HepG2 (cell line): ENCODE results near the gene ONECUT2. TPM values are rescaled to one million over a fixed set of nuclear protein-coding genes. Genes with fewer than 3 reads are reported as not detected.
A peak's percentile ranks its signal among the peaks of the same experiment; 100 is the strongest.

Experiments used
- GATAD2A ChIP-seq: IDR thresholded peaks from 2 replicates; pipeline ENCODE4 v1.6.1; 2016
- HDAC1 ChIP-seq: sonication (generic); formaldehyde crosslinking; IDR thresholded peaks from 2 replicates; pipeline ENCODE4 v1.5.1; 2020; ENCODE audit warnings: mild to moderate bottlenecking, missing genetic modification reagents
- JUND ChIP-seq: sonication (generic); formaldehyde crosslinking; IDR thresholded peaks from 2 replicates; pipeline ENCODE4 v1.8.0; 2022; ENCODE audit warnings: mild to moderate bottlenecking, missing genetic modification reagents
- NFKB2 ChIP-seq: sonication (generic); formaldehyde crosslinking; IDR thresholded peaks from 2 replicates; pipeline ENCODE4 v1.4.0; 2020; ENCODE audit warnings: missing genetic modification reagents, borderline replicate concordance
- NRL ChIP-seq: sonication (generic); formaldehyde crosslinking; IDR thresholded peaks from 2 replicates; pipeline ENCODE4 v1.5.0; 2020; ENCODE audit warnings: missing genetic modification reagents, mild to moderate bottlenecking, moderate library complexity, borderline replicate concordance
- PCBP1 ChIP-seq: fragments of 200-400 bp; formaldehyde crosslinking; IDR thresholded peaks from 2 replicates; pipeline ENCODE4 v1.6.1; 2017; ENCODE audit warnings: mild to moderate bottlenecking, low read depth, low read length, borderline replicate concordance
- PHF21A ChIP-seq: sonication (generic); formaldehyde crosslinking; IDR thresholded peaks from 2 replicates; pipeline ENCODE4 v1.5.0; 2020; ENCODE audit warnings: mild to moderate bottlenecking, missing genetic modification reagents
- ZNF101 ChIP-seq: sonication (generic); formaldehyde crosslinking; IDR thresholded peaks from 2 replicates; pipeline ENCODE4 v1.4.0; 2020; ENCODE audit warnings: mild to moderate bottlenecking, low read depth, missing genetic modification reagents, borderline replicate concordance
- ZNF17 ChIP-seq: sonication (generic); formaldehyde crosslinking; IDR thresholded peaks from 2 replicates; pipeline ENCODE4 v1.5.0; 2020; ENCODE audit warnings: mild to moderate bottlenecking, missing genetic modification reagents
- ZNF207 ChIP-seq: fragments of 450-650 bp; IDR thresholded peaks from 2 replicates; pipeline ENCODE4 v1.6.1; 2016; ENCODE audit warnings: antibody characterized with exemption, borderline replicate concordance
- ZNF501 ChIP-seq: sonication (generic); formaldehyde crosslinking; IDR thresholded peaks from 2 replicates; pipeline ENCODE4 v1.5.1; 2020; ENCODE audit warnings: mild to moderate bottlenecking, moderate library complexity, missing genetic modification reagents
- ZSCAN30 ChIP-seq: sonication (generic); formaldehyde crosslinking; IDR thresholded peaks from 2 replicates; pipeline ENCODE4 v1.5.0; 2020; ENCODE audit warnings: mild to moderate bottlenecking, missing genetic modification reagents
- ZSCAN31 ChIP-seq: sonication (generic); formaldehyde crosslinking; IDR thresholded peaks from 2 replicates; pipeline ENCODE4 v1.5.0; 2020; ENCODE audit warnings: low read depth, mild to moderate bottlenecking, missing genetic modification reagents
- polyA plus RNA-seq, 8 experiments: library from polyadenylated mRNA; depleted of rRNA in 3 of 8; stranded (reverse) in 7 of 8; unstranded in 1 of 8; fragments of >200 nt; fragmentation: Illumina TruSeq in 4 of 8; extraction: Trizol in 4 of 8; gene quantifications; 2 replicates each; pipeline versions ENCODE4 v1.2.1 to v1.2.3, GENCODE V29; 2011 to 2016; ENCODE audit warnings: low read depth in 4 of 8, missing spikeins in 1 of 8, mixed read lengths in 1 of 8; ENCODE audit not compliant: insufficient read depth in 1 of 8
- total RNA-seq, 5 experiments: library from RNA; depleted of rRNA; stranded (reverse); fragments of >200 nt; fragmentation: Illumina TruSeq; extraction: Trizol; gene quantifications; 2 replicates each; pipeline ENCODE4 v1.2.3, GENCODE V29; 2016; ENCODE audit warnings: low read depth in 1 of 5
- TF ChIP-seq, protein P1 (sequence below): sonication (generic); formaldehyde crosslinking; IDR thresholded peaks from 2 replicates; pipeline ENCODE4 v1.5.0; 2020; ENCODE audit warnings: mild to moderate bottlenecking, missing genetic modification reagents, borderline replicate concordance
- TF ChIP-seq, protein P2 (sequence below): sonication (generic); formaldehyde crosslinking; IDR thresholded peaks from 2 replicates; pipeline ENCODE4 v1.5.1; 2020; ENCODE audit warnings: missing genetic modification reagents, mild to moderate bottlenecking, borderline replicate concordance

ONECUT2 gene
- total and polyA plus RNA-seq, 2 of the 13 experiments (the other 11 are each of a cell fraction or from before 2014, with no cell fraction given) = 3.0 to 3.2 TPM

DNA sequence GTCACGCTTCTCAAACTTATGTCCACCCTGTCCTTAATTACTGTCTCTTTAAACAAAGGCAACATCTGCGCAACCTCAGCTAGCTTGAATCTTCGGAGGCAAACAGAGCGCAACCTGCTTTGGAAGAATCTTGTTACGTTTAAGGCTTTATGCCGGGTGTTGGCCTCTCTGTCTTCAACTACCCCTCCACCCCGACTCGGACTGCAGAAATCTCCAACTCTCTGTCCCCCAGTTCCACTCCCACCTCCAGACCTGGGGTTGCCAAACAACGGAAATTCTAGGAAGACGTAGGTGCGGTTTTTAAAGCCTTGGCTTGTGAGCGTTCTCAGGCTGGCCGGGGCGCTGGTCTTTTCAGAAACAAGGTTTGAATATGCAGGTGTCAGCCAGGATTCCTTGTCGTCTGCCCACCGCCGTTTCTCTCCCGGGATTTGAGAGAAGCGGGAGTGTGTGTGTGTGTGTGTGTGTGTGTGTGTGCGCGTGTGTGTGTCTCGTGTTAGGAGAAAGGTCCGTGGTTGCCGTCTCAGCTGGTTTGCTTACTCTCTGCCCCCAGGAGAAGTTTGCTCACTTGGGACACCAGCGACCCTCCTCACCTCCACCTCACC, 1.1 kb upstream of the ONECUT2 start (continued):
- TF ChIP-seq, protein P1, sequence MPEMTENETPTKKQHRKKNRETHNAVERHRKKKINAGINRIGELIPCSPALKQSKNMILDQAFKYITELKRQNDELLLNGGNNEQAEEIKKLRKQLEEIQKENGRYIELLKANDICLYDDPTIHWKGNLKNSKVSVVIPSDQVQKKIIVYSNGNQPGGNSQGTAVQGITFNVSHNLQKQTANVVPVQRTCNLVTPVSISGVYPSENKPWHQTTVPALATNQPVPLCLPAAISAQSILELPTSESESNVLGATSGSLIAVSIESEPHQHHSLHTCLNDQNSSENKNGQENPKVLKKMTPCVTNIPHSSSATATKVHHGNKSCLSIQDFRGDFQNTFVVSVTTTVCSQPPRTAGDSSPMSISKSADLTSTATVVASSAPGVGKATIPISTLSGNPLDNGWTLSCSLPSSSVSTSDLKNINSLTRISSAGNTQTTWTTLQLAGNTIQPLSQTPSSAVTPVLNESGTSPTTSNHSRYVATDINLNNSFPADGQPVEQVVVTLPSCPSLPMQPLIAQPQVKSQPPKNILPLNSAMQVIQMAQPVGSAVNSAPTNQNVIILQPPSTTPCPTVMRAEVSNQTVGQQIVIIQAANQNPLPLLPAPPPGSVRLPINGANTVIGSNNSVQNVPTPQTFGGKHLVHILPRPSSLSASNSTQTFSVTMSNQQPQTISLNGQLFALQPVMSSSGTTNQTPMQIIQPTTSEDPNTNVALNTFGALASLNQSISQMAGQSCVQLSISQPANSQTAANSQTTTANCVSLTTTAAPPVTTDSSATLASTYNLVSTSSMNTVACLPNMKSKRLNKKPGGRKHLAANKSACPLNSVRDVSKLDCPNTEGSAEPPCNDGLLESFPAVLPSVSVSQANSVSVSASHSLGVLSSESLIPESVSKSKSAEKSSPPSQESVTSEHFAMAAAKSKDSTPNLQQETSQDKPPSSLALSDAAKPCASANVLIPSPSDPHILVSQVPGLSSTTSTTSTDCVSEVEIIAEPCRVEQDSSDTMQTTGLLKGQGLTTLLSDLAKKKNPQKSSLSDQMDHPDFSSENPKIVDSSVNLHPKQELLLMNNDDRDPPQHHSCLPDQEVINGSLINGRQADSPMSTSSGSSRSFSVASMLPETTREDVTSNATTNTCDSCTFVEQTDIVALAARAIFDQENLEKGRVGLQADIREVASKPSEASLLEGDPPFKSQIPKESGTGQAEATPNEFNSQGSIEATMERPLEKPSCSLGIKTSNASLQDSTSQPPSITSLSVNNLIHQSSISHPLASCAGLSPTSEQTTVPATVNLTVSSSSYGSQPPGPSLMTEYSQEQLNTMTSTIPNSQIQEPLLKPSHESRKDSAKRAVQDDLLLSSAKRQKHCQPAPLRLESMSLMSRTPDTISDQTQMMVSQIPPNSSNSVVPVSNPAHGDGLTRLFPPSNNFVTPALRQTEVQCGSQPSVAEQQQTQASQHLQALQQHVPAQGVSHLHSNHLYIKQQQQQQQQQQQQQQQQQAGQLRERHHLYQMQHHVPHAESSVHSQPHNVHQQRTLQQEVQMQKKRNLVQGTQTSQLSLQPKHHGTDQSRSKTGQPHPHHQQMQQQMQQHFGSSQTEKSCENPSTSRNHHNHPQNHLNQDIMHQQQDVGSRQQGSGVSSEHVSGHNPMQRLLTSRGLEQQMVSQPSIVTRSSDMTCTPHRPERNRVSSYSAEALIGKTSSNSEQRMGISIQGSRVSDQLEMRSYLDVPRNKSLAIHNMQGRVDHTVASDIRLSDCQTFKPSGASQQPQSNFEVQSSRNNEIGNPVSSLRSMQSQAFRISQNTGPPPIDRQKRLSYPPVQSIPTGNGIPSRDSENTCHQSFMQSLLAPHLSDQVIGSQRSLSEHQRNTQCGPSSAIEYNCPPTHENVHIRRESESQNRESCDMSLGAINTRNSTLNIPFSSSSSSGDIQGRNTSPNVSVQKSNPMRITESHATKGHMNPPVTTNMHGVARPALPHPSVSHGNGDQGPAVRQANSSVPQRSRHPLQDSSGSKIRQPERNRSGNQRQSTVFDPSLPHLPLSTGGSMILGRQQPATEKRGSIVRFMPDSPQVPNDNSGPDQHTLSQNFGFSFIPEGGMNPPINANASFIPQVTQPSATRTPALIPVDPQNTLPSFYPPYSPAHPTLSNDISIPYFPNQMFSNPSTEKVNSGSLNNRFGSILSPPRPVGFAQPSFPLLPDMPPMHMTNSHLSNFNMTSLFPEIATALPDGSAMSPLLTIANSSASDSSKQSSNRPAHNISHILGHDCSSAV = no peak
- TF ChIP-seq GATAD2A (CRISPR knock-in tag) (peak; percentile 21; the same call in 1 of the 2 replicates), NFKB2 (CRISPR knock-in tag) (no peak), PCBP1 (no peak), PHF21A (CRISPR knock-in tag) (no peak), ZNF501 (CRISPR knock-in tag) (no peak; the same call in 1 of the 2 replicates), HDAC1 (CRISPR knock-in tag) (no peak), ZNF207 (no peak), ZSCAN30 (CRISPR knock-in tag) (no peak), ZSCAN31 (CRISPR knock-in tag) (0 out of 2 replicates have a peak, but pooled peaks have one; percentile 37), JUND (CRISPR knock-in tag) (0 out of 2 replicates have a peak, but pooled peaks have one; percentile 24), ZNF101 (CRISPR knock-in tag) (no peak), NRL (CRISPR knock-in tag) (0 out of 2 replicates have a peak, but pooled peaks have one; percentile 25), ZNF17 (CRISPR knock-in tag) (no peak)
- TF ChIP-seq, protein P2, sequence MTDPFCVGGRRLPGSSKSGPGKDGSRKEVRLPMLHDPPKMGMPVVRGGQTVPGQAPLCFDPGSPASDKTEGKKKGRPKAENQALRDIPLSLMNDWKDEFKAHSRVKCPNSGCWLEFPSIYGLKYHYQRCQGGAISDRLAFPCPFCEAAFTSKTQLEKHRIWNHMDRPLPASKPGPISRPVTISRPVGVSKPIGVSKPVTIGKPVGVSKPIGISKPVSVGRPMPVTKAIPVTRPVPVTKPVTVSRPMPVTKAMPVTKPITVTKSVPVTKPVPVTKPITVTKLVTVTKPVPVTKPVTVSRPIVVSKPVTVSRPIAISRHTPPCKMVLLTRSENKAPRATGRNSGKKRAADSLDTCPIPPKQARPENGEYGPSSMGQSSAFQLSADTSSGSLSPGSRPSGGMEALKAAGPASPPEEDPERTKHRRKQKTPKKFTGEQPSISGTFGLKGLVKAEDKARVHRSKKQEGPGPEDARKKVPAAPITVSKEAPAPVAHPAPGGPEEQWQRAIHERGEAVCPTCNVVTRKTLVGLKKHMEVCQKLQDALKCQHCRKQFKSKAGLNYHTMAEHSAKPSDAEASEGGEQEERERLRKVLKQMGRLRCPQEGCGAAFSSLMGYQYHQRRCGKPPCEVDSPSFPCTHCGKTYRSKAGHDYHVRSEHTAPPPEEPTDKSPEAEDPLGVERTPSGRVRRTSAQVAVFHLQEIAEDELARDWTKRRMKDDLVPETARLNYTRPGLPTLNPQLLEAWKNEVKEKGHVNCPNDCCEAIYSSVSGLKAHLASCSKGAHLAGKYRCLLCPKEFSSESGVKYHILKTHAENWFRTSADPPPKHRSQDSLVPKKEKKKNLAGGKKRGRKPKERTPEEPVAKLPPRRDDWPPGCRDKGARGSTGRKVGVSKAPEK (CRISPR knock-in tag) = peak; percentile 69; the same call in 1 of the 2 replicates
